ENCODE measurements around the gene FBRS.
"Not testable (repeated sequence)": the region's sequence is repeated elsewhere in the genome, so short reads cannot be mapped to it uniquely, and the experiment has no call there.

FBRS gene

GRCh38 chr16:30700491-30700890, 42.3 kb downstream of the FBRS start:
- DNase-seq = no peak

- DNase-seq = no peak
These were observed 42.7 kb downstream of the FBRS start for GRCh38 chr16:30700971-30701370.

GRCh38 chr16:30703071-30703470, 44.8 kb downstream of the FBRS start:
- not testable (repeated sequence) for DNase-seq

- DNase-seq = no peak
These were observed 45.7 kb downstream of the FBRS start for GRCh38 chr16:30703971-30704370.

- DNase-seq = no peak
These were observed 47.8 kb downstream of the FBRS start for GRCh38 chr16:30706046-30706445.

GRCh38 chr16:30710971-30711370, 52.7 kb downstream of the FBRS start:
- no peak for DNase-seq

- no peak for DNase-seq
These were observed 53.5 kb downstream of the FBRS start for GRCh38 chr16:30711712-30712111.

- no peak for DNase-seq
These were observed 57.7 kb downstream of the FBRS start for GRCh38 chr16:30715750-30716445.

- no peak for DNase-seq
These were observed 61.9 kb downstream of the FBRS start for GRCh38 chr16:30720086-30720485.
